GM23338 (cell line): ENCODE results near the gene AGAP1. TPM values are rescaled to one million over a fixed set of nuclear protein-coding genes. Genes with fewer than 3 reads are reported as not detected.

ENCODE experiments used
- ATAC-seq: fragments of 200-7000 bp; cut with Tn5 transposase; 3 replicates; pipeline ENCODE4 v1.9.1; 2020
- DNase-seq: peaks from one replicate; pipeline ENCODE4 v3.0.0-alpha.2; 2015; ENCODE audit warnings: low spot score
- H2AFZ ChIP-seq: fragments of 200-600 bp; sonication (generic); 2 replicates; pipeline ENCODE4 v1.8.0; 2016; ENCODE audit warnings: antibody characterized with exemption, mild to moderate bottlenecking, moderate library complexity
- H3F3A ChIP-seq: fragments of 200-600 bp; sonication (generic); replicated peaks from 2 replicates; pipeline ENCODE4 v1.8.0; 2017; ENCODE audit warnings: antibody characterized with exemption, mixed run types, low read depth
- H3K27ac ChIP-seq: fragments of 200-600 bp; sonication (generic); 2 replicates; pipeline ENCODE4 v1.6.1; 2016; ENCODE audit warnings: low read depth
- H3K27me3 ChIP-seq: fragments of 200-600 bp; sonication (generic); 2 replicates; pipeline ENCODE4 v1.8.0; 2016; ENCODE audit warnings: mild to moderate bottlenecking, mixed run types, moderate library complexity; ENCODE audit not compliant: insufficient read depth
- H3K36me3 ChIP-seq: fragments of 200-600 bp; sonication (generic); 2 replicates; pipeline ENCODE4 v1.8.0; 2016; ENCODE audit warnings: mild to moderate bottlenecking; ENCODE audit not compliant: insufficient read depth
- H3K4me1 ChIP-seq: fragments of 200-600 bp; sonication (generic); 2 replicates; pipeline ENCODE4 v1.8.0; 2016; ENCODE audit warnings: mild to moderate bottlenecking, moderate library complexity; ENCODE audit not compliant: insufficient read depth
- H3K4me2 ChIP-seq: fragments of 200-600 bp; sonication (generic); 2 replicates; pipeline ENCODE4 v1.7.1; 2017; ENCODE audit warnings: mixed run types
- H3K4me3 ChIP-seq: fragments of 200-600 bp; sonication (generic); 2 replicates; pipeline ENCODE4 v1.6.1; 2016; ENCODE audit warnings: mixed run types
- H3K79me2 ChIP-seq: fragments of 200-600 bp; sonication (generic); replicated peaks from 2 replicates; pipeline ENCODE4 v1.8.0; 2017; ENCODE audit warnings: mild to moderate bottlenecking; ENCODE audit not compliant: insufficient read depth
- H3K9me2 ChIP-seq: fragments of 200-600 bp; sonication (generic); 2 replicates; pipeline ENCODE4 v1.8.0; 2017; ENCODE audit not compliant: insufficient read depth
- H4K20me1 ChIP-seq: fragments of 200-600 bp; sonication (generic); replicated peaks from 2 replicates; pipeline ENCODE4 v1.8.0; 2017; ENCODE audit warnings: mild to moderate bottlenecking; ENCODE audit not compliant: insufficient read depth
- H3K27ac Mint-ChIP-seq: 2 replicates; pipeline ENCODE4 v1.8.0; 2020; ENCODE audit warnings: inconsistent platforms, mild to moderate bottlenecking, moderate library complexity, mixed read lengths
- H3K27me3 Mint-ChIP-seq: 3 replicates; pipeline ENCODE4 v1.8.0; 2022; ENCODE audit warnings: low read depth, mild to moderate bottlenecking, moderate library complexity, mixed read lengths, inconsistent platforms; ENCODE audit not compliant: insufficient read depth, poor library complexity
- H3K36me3 Mint-ChIP-seq: 3 replicates; pipeline ENCODE4 v1.8.0; 2021; ENCODE audit warnings: low read depth, mild to moderate bottlenecking, inconsistent platforms, moderate library complexity, mixed read lengths
- H3K4me1 Mint-ChIP-seq: 3 replicates; pipeline ENCODE4 v1.8.0; 2020; ENCODE audit warnings: mild to moderate bottlenecking, inconsistent platforms, mixed read lengths
- H3K4me3 Mint-ChIP-seq: 3 replicates; pipeline ENCODE4 v1.8.0; 2021; ENCODE audit warnings: moderate library complexity, mild to moderate bottlenecking, inconsistent platforms, mixed read lengths
- H3K9me3 Mint-ChIP-seq: 3 replicates; pipeline ENCODE4 v1.8.0; 2020; ENCODE audit warnings: moderate library complexity, mild to moderate bottlenecking, inconsistent platforms, mixed read lengths
- CREB1 ChIP-seq: fragments of 250-450 bp; sonication (Bioruptor Pico); IDR thresholded peaks from 2 replicates; pipeline ENCODE4 v1.5.0; 2020; ENCODE audit warnings: low read depth, mild to moderate bottlenecking, moderate library complexity
- EZH2 ChIP-seq: fragments of 200-600 bp; sonication (generic); IDR thresholded peaks from one replicate; pipeline ENCODE4 v1.8.0; 2017; ENCODE audit warnings: antibody characterized with exemption, mild to moderate bottlenecking, low read depth; ENCODE audit not compliant: unreplicated experiment
- EZH2phosphoT487 ChIP-seq: fragments of 200-600 bp; sonication (generic); IDR thresholded peaks from one replicate; pipeline ENCODE4 v1.8.1; 2018; ENCODE audit warnings: antibody characterized with exemption; ENCODE audit not compliant: unreplicated experiment
- JUNB ChIP-seq: IDR thresholded peaks from one replicate; pipeline ENCODE4 v1.6.1; 2016; ENCODE audit warnings: antibody characterized with exemption; ENCODE audit not compliant: unreplicated experiment
- NANOG ChIP-seq: IDR thresholded peaks from 2 replicates; pipeline ENCODE4 v1.6.1; 2016; ENCODE audit warnings: antibody characterized with exemption, borderline replicate concordance
- POLR2AphosphoS5 ChIP-seq: IDR thresholded peaks from 2 replicates; pipeline ENCODE4 v1.6.1; 2016; ENCODE audit warnings: antibody characterized with exemption, low read depth
- STAT1 ChIP-seq: IDR thresholded peaks from one replicate; pipeline ENCODE4 v1.6.1; 2016; ENCODE audit warnings: antibody characterized with exemption; ENCODE audit not compliant: unreplicated experiment
- ZNF114 ChIP-seq: fragments of 250-450 bp; sonication (Bioruptor Pico); IDR thresholded peaks from 2 replicates; pipeline ENCODE4 v1.5.0; 2020; ENCODE audit warnings: mild to moderate bottlenecking, moderate library complexity
- ZNF331 ChIP-seq: fragments of 250-450 bp; sonication (Bioruptor Pico); IDR thresholded peaks from 2 replicates; pipeline ENCODE4 v1.5.0; 2020; ENCODE audit warnings: low read depth, mild to moderate bottlenecking, moderate library complexity
- polyA plus RNA-seq: library from polyadenylated mRNA; unstranded; fragments of >200 nt; fragmentation: Nextera tagmentation; extraction: Ambion mirVana; gene quantifications from 2 replicates; pipeline ENCODE4 v1.2.1, GENCODE V29; 2016
- total RNA-seq: library from RNA; depleted of rRNA; stranded (reverse); fragments of >200 nt; shearing (Covaris generic); gene quantifications from 2 replicates; pipeline ENCODE4 v1.2.3, GENCODE V29; 2014
- TF ChIP-seq, protein P1 (sequence below): IDR thresholded peaks from one replicate; pipeline ENCODE4 v1.6.1; 2018; ENCODE audit warnings: antibody characterized with exemption; ENCODE audit not compliant: unreplicated experiment
- TF ChIP-seq, protein P2 (sequence below), 2 experiments: fragments of 200-600 bp in 1 of 2; sonication (generic) in 1 of 2; conservative IDR thresholded peaks; 2 replicates each; pipeline versions ENCODE4 v1.5.1 to v1.6.1; 2016 to 2017; ENCODE audit warnings: antibody characterized with exemption in 2 of 2, low read depth in 2 of 2, mild to moderate bottlenecking in 2 of 2, moderate library complexity in 1 of 2
- TF ChIP-seq, protein P3 (sequence below): fragments of 250-450 bp; sonication (Bioruptor Pico); IDR thresholded peaks from 2 replicates; pipeline ENCODE4 v1.5.0; 2020; ENCODE audit warnings: mild to moderate bottlenecking, moderate library complexity
- TF ChIP-seq, protein P4 (sequence below): IDR thresholded peaks from 2 replicates; pipeline ENCODE4 v1.6.1; 2016; ENCODE audit warnings: antibody characterized with exemption

Gene AGAP1
- total and polyA plus RNA-seq, 2 experiments from 2014 or later, result 13.3 to 27.9 TPM

DNA sequence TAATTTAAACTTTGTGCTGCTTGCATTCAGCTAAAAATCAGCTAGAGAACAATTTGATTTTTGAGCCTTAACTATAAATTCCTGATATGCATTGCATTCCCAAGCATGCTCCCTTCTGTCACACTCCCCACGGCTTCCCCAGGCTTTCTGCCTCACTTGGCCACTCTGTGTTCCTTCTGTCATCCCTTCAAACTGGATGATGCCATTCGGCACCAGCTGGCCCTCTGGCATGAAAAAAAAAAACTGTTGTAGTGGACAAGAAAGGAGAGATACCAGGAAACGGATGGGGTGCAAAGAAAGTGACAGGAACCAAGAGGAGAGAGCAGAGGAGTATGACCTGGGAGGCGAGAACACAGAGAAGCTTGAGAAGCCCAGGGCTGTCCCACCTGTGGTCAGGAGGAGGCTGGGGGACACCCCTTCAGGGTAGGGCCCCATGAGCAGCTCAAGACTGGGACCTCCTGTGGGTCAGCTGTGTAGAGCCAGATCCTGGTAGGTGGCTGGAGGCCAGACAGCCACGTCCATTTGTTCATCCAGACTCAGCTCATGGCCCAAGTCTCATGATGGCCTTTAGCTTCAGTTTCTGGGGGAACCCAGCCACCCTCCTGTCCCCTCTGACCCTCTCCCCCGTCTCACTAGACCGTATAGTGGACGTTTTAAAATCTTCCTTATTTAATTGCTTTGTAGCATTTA is 462.6 kb downstream of the AGAP1 start:
- no peak for TF ChIP-seq JUNB
- TF ChIP-seq NANOG, result no peak
- TF ChIP-seq, protein P1, sequence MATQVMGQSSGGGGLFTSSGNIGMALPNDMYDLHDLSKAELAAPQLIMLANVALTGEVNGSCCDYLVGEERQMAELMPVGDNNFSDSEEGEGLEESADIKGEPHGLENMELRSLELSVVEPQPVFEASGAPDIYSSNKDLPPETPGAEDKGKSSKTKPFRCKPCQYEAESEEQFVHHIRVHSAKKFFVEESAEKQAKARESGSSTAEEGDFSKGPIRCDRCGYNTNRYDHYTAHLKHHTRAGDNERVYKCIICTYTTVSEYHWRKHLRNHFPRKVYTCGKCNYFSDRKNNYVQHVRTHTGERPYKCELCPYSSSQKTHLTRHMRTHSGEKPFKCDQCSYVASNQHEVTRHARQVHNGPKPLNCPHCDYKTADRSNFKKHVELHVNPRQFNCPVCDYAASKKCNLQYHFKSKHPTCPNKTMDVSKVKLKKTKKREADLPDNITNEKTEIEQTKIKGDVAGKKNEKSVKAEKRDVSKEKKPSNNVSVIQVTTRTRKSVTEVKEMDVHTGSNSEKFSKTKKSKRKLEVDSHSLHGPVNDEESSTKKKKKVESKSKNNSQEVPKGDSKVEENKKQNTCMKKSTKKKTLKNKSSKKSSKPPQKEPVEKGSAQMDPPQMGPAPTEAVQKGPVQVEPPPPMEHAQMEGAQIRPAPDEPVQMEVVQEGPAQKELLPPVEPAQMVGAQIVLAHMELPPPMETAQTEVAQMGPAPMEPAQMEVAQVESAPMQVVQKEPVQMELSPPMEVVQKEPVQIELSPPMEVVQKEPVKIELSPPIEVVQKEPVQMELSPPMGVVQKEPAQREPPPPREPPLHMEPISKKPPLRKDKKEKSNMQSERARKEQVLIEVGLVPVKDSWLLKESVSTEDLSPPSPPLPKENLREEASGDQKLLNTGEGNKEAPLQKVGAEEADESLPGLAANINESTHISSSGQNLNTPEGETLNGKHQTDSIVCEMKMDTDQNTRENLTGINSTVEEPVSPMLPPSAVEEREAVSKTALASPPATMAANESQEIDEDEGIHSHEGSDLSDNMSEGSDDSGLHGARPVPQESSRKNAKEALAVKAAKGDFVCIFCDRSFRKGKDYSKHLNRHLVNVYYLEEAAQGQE, result no peak
- no peak for TF ChIP-seq EZH2phosphoT487
- TF ChIP-seq, protein P2, sequence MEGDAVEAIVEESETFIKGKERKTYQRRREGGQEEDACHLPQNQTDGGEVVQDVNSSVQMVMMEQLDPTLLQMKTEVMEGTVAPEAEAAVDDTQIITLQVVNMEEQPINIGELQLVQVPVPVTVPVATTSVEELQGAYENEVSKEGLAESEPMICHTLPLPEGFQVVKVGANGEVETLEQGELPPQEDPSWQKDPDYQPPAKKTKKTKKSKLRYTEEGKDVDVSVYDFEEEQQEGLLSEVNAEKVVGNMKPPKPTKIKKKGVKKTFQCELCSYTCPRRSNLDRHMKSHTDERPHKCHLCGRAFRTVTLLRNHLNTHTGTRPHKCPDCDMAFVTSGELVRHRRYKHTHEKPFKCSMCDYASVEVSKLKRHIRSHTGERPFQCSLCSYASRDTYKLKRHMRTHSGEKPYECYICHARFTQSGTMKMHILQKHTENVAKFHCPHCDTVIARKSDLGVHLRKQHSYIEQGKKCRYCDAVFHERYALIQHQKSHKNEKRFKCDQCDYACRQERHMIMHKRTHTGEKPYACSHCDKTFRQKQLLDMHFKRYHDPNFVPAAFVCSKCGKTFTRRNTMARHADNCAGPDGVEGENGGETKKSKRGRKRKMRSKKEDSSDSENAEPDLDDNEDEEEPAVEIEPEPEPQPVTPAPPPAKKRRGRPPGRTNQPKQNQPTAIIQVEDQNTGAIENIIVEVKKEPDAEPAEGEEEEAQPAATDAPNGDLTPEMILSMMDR (conservative IDR thresholded peaks at IDR 0.05; ENCODE audit: low read depth in 2 of 2), result no peak
- no peak for TF ChIP-seq ZNF114 (CRISPR knock-in tag)
- TF ChIP-seq, protein P3, sequence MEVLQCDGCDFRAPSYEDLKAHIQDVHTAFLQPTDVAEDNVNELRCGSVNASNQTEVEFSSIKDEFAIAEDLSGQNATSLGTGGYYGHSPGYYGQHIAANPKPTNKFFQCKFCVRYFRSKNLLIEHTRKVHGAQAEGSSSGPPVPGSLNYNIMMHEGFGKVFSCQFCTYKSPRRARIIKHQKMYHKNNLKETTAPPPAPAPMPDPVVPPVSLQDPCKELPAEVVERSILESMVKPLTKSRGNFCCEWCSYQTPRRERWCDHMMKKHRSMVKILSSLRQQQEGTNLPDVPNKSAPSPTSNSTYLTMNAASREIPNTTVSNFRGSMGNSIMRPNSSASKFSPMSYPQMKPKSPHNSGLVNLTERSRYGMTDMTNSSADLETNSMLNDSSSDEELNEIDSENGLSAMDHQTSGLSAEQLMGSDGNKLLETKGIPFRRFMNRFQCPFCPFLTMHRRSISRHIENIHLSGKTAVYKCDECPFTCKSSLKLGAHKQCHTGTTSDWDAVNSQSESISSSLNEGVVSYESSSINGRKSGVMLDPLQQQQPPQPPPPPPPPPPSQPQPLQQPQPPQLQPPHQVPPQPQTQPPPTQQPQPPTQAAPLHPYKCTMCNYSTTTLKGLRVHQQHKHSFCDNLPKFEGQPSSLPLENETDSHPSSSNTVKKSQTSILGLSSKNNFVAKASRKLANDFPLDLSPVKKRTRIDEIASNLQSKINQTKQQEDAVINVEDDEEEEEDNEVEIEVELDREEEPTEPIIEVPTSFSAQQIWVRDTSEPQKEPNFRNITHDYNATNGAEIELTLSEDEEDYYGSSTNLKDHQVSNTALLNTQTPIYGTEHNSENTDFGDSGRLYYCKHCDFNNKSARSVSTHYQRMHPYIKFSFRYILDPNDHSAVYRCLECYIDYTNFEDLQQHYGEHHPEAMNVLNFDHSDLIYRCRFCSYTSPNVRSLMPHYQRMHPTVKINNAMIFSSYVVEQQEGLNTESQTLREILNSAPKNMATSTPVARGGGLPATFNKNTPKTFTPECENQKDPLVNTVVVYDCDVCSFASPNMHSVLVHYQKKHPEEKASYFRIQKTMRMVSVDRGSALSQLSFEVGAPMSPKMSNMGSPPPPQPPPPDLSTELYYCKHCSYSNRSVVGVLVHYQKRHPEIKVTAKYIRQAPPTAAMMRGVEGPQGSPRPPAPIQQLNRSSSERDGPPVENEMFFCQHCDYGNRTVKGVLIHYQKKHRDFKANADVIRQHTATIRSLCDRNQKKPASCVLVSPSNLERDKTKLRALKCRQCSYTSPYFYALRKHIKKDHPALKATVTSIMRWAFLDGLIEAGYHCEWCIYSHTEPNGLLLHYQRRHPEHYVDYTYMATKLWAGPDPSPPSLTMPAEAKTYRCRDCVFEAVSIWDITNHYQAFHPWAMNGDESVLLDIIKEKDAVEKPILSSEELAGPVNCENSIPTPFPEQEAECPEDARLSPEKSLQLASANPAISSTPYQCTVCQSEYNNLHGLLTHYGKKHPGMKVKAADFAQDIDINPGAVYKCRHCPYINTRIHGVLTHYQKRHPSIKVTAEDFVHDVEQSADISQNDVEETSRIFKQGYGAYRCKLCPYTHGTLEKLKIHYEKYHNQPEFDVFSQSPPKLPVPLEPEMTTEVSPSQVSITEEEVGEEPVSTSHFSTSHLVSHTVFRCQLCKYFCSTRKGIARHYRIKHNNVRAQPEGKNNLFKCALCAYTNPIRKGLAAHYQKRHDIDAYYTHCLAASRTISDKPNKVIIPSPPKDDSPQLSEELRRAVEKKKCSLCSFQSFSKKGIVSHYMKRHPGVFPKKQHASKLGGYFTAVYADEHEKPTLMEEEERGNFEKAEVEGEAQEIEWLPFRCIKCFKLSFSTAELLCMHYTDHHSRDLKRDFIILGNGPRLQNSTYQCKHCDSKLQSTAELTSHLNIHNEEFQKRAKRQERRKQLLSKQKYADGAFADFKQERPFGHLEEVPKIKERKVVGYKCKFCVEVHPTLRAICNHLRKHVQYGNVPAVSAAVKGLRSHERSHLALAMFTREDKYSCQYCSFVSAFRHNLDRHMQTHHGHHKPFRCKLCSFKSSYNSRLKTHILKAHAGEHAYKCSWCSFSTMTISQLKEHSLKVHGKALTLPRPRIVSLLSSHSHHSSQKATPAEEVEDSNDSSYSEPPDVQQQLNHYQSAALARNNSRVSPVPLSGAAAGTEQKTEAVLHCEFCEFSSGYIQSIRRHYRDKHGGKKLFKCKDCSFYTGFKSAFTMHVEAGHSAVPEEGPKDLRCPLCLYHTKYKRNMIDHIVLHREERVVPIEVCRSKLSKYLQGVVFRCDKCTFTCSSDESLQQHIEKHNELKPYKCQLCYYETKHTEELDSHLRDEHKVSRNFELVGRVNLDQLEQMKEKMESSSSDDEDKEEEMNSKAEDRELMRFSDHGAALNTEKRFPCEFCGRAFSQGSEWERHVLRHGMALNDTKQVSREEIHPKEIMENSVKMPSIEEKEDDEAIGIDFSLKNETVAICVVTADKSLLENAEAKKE (CRISPR knock-in tag), result no peak
- TF ChIP-seq, protein P4, sequence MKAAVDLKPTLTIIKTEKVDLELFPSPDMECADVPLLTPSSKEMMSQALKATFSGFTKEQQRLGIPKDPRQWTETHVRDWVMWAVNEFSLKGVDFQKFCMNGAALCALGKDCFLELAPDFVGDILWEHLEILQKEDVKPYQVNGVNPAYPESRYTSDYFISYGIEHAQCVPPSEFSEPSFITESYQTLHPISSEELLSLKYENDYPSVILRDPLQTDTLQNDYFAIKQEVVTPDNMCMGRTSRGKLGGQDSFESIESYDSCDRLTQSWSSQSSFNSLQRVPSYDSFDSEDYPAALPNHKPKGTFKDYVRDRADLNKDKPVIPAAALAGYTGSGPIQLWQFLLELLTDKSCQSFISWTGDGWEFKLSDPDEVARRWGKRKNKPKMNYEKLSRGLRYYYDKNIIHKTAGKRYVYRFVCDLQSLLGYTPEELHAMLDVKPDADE, result no peak
- no peak for TF ChIP-seq EZH2
- TF ChIP-seq POLR2AphosphoS5, result no peak
- no peak for TF ChIP-seq ZNF331 (CRISPR knock-in tag)
- TF ChIP-seq STAT1, result no peak
- TF ChIP-seq CREB1, result no peak
- peaks cover 33% of the 10 kb centered on the region for H3K4me1 Mint-ChIP-seq
- H3K79me2 ChIP-seq, result no peaks in the 10 kb centered on the region
- no peak overlapping the region for H3K4me3 Mint-ChIP-seq
- no peaks in the 10 kb centered on the region for H3K9me2 ChIP-seq
- H3K4me3 ChIP-seq, result no peak overlapping the region
- H3F3A ChIP-seq, result no peaks in the 10 kb centered on the region
- H3K9me3 Mint-ChIP-seq, result no peaks in the 10 kb centered on the region
- H3K27me3 ChIP-seq, result no peaks in the 10 kb centered on the region
- peaks cover 16% of the 10 kb centered on the region for H3K4me1 ChIP-seq
- no peak for DNase-seq
- no peaks in the 10 kb centered on the region for H3K36me3 ChIP-seq
- ATAC-seq, result no peak
- H3K27ac ChIP-seq, result no peak overlapping the region
- peaks cover 4% of the 10 kb centered on the region for H3K27me3 Mint-ChIP-seq
- no peak overlapping the region for H3K4me2 ChIP-seq
- H2AFZ ChIP-seq, result no peak overlapping the region
- H4K20me1 ChIP-seq, result peaks cover 14% of the 10 kb centered on the region; the same call in 1 of the 2 replicates
- no peaks in the 10 kb centered on the region; the same call in 2 of the 3 replicates for H3K36me3 Mint-ChIP-seq
- H3K27ac Mint-ChIP-seq, result no peak overlapping the region
